Stimulated activated CD4-positive, alpha-beta T cell treated with anti-CD3 and anti-CD28 coated beads, Interleukin-1b, Interleukin-23, amount 100 ng/mL, for 1 hour (primary cell): ENCODE measurements around the gene JAG2.

Source experiments
- DNase-seq, 2 donors: peaks; one replicate each; pipeline ENCODE4 v3.0.0-alpha.2; 2020; ENCODE audit warnings: low read depth in 2 of 2

Gene JAG2

DNA sequence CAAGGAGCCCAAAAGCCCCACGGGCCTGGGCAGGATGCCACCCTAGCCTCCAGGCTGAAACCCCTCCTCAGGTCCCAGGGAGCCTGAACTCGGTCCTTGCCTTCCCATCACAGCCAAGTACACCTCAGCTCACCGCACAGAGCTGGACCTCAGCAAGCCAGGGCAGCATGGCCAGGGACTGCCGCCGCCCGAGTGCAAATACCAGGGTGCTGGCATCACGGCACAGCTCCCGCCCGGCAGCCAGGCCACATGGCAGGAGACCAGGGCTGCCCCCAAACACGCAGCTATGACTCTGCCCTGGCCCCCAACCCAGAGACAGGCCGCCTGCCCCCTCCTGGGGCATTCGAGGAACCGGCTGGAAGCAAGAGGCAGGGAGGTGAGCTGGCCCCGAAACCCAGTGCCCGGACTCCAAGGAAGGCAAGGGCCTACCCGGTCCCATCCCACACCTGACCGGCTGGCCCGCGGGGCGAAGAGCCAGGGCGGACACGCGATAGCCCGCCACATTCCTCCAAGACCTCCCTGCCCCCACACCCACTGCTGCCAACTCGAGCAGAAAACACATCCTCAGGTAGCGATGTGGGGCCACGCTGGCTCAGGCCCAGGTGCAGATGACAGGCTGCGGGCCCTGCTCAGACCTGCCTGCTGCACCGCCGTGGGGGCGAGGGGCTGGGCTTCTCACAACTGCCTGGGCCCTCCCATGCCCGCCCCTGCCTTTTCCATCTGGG lies 2.7 kb downstream of the JAG2 start:
- no peak for DNase-seq

- DNase-seq: no peak
Observed at GRCh38 chr14:105165134-105165704, 3.4 kb downstream of the JAG2 start.

- DNase-seq: no peak
Observed at GRCh38 chr14:105163040-105163742, 5.4 kb downstream of the JAG2 start.

GRCh38 chr14:105162669-105162979 lies 6.0 kb downstream of the JAG2 start:
- no peak for DNase-seq

GRCh38 chr14:105161964-105162668 lies 6.5 kb downstream of the JAG2 start:
- DNase-seq: no peak

DNA sequence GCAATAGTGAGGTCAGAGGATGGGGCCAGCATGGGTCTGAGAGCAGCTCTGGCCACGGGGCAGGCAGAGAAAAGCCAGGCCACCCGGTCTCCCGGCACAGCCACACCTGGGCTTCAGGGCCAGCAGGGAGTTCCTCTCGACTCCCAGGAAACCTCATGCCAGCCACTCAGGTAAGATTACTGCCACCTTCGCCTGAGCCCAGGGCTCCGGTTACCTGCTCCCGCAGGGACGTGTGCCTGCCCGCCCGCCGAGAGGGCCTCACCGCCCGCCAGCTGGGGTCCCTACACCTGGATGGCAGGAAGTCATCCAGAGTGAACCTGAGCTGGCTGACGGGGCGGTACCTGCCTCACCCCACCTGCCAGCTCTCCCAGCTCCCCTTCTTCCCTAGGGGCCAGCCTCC lies 7.3 kb downstream of the JAG2 start:
- DNase-seq: no peak

DNA sequence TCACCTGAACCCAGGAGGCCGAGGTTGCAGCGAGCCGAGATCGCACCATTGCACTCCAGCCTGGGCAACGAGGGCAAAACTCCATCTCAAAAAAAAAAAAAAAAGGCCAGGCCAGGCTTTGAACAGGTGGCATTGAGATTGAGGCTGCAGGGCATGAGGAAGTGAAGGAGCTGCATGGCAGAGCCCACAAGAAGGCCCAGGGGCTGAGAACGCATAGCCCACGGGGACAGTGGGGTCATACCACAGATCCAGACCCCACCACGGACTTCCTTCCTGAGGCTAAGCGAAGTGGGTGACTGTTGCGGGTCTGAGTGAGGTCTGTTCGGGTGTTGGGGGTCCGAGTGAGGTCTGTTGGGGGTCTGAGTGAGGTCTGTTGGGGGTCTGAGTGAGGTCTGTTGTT lies 7.8 kb downstream of the JAG2 start:
- no peak for DNase-seq

DNA sequence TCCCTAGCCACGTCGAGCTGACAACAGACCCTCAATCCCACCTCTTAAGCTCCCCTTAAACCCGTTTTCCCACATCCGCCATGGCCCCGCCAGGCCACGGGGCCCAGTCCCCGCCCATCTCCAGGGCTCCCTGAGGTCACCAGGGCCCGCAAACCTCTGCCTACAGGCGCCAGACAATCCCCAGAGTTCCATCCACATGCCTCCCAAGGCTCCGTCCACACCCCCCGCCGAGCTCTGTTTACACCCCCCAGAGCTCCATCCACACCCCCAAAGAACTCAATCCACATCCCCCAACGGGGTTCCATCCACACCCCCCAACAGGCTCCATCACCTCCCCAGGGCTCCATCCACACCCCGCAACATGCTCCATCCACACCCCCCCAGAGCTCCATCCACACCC lies 9.2 kb downstream of the JAG2 start:
- no peak for DNase-seq

DNA sequence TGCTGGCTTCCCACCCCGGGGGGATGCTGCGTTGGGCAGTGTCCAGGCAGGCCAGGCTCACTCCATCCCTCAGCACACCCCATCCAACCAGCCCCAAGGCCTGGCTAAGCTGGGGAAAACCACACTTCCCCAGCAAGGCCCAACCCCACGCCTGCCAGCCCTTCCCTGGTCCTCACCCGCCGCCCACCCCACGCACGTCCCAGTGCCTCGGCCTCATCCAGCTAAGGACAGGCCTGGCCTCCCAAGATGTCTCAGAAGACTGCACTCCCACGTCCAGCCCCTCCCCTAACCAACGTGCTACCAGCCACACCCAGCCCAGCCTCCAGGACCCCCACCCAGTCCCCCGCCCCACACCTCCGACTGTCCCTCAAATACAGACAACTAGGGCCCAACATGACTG lies 9.8 kb downstream of the JAG2 start:
- no peak for DNase-seq

DNA sequence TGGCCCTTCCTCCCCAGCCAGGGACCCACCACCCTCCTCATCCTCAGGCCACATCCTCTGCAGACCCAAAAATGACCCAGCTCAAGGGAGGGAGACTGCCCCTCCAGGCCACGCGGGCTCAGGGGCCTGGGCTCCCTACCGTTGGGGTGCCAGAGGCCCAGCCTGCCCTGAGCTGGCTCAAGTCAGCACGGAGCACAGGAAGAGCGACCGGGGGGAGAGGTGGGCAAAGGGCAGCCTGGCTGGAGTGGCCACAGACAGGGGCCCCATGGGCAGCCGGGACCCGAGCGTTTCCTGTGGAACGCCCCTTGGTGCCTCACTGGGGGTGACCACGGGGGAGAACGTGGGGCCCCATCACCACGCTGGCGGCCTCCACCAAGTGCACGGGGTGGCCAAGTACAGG lies 10.7 kb downstream of the JAG2 start:
- no peak for DNase-seq

- DNase-seq: no peak
Observed at GRCh38 chr14:105156414-105157375, 11.9 kb downstream of the JAG2 start.

GRCh38 chr14:105155681-105156413 lies 12.7 kb downstream of the JAG2 start:
- no peak for DNase-seq

DNA sequence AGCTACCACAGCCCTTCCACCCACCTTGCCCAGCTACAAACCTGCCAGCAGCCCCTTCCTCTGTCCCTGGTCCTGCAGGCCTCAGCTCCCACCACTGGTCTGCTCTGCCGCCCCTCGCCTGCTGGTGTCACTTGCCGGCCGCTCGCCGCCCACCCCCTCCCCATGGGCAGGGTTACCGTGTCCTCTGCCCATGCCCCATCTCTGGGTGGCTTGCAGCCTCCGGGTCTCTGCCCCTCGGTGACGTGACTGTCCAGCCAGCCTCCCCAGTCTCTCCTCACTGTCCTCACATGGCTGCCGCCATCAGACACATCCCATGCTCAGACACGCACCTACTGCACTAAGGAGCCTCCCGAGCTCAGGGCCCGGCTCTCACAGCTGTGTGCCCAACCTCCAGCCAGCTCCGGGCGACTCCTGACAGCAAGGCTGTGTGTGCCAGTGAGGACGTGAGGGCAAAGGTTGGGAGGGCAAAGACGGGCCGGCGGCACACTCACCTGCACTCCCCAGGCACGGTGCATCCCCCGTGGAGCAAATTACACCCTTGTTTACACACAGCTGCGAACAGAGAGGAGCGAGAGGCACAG lies 13.4 kb downstream of the JAG2 start:
- DNase-seq: no peak

- DNase-seq: no peak
Observed at GRCh38 chr14:105154476-105154871, 14.1 kb downstream of the JAG2 start.

- no peak for DNase-seq
Observed at GRCh38 chr14:105153739-105154475, 14.7 kb downstream of the JAG2 start.

GRCh38 chr14:105153331-105153731 lies 15.2 kb downstream of the JAG2 start:
- DNase-seq: no peak

DNA sequence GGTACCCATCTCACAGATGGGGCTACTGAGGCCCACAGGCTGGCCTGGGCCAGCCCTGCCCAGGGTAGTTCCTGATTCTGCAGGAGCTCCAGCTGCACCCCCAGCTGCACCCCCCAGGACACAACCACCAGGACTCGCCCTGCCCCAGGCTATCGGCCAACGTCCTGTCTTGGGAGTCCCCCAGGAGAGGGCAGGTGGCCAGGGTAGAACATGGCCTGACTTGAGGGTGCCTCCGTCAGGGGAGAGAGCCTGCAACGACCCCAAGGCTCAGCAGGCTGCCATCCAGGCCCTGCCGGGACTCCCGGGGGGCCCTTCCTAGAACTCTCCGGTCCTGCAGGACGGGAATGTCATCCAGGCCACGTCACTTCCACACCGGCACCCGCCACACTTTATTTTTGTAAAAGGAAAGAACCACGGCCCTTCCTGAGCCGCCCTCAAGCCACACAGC lies 15.8 kb downstream of the JAG2 start:
- DNase-seq: no peak

DNA sequence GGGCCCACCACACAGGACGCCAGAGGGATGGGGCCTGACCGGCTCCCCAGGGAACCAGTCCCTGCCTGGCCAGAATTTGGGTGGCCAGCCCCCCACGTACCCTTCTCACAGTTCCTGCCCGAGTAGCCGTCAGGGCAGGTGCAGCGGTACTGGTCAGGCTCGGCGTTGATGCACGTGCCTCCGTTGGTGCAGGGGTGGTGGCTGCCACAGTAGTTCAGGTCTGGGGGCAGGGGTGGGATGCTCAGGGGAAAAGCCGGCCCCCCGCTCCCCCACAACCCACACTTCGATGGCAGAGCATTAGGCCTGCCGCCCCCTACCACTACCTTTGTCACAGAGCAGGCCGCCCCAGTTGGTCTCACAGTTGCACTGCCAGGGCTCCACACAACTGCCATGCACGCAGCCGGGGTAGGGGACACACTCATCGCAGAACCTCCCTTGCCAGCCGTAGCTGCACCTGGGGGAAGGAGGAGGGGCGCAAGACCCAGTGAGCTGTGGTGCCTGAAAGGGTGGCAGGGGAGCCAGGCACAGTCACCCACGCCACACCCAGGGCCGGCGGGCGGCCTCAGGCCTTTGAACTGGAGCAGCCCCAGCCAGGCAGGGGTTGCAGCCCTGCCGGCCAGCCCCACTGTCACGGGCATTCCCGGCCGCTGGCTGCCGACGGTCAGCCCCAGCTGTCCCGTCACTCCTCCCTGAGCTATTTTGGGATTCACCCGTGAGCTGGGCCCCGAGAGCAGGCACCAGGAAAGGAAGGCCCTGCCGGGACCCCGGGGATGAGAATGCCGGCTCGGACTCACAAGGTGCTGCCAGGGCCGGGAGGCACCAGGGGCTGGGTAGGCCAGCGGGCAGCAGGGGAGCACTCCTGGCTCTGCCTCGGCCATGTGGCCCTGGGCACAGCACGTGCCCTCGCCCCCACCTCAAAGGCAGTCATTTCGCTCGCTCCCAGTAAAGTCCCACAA lies 16.5 kb downstream of the JAG2 start:
- no peak for DNase-seq
